ENCODE measurements around the gene MED10. TPM values are rescaled to one million over a fixed set of nuclear protein-coding genes. Genes with fewer than 3 reads are reported as not detected.

MED10 gene
- total RNA-seq, 1 experiment from 2014 or later, result 94.0 TPM

GRCh38 chr5:6348476-6349000, 29.8 kb downstream of the MED10 start:
- ChIA-PET POLR2A (ENCODE audit: unreplicated experiment) (no interaction called here), CTCF (no interaction called here)
- no peaks in the 10 kb centered on the region for H4K20me1 ChIP-seq (ENCODE audit: low read length)
- no peak for ATAC-seq
- 0 out of 2 replicates have a peak, but pooled peaks cover 3% of the 10 kb centered on the region for H3K4me1 ChIP-seq (ENCODE audit: insufficient read depth, low read length)
- H2AFZ ChIP-seq (ENCODE audit: low read length), result no peak overlapping the region
- no peak for DNase-seq
- BruUV-seq (replicated peaks), result no TSS peak
- H3K79me2 ChIP-seq (ENCODE audit: low read length), result no peaks in the 10 kb centered on the region
- H3K36me3 ChIP-seq (ENCODE audit: low read depth, low read length), result no peaks in the 10 kb centered on the region
- no peak overlapping the region for H3K4me3 ChIP-seq (ENCODE audit: low read length)
- no peak for TF ChIP-seq EZH2 (IDR thresholded peaks at IDR 0.05; ENCODE audit: low read length, unreplicated experiment)
- H3K9ac ChIP-seq (ENCODE audit: low read length), result no peak overlapping the region
- no peaks in the 10 kb centered on the region for H3K27me3 ChIP-seq (ENCODE audit: low read length)
- H3F3A ChIP-seq (ENCODE audit: low read length, unreplicated experiment), result no peaks in the 10 kb centered on the region
- no peaks in the 10 kb centered on the region for H3K9me2 ChIP-seq (replicated peaks; ENCODE audit: low read length)
- H3K27ac ChIP-seq (ENCODE audit: low read length), result no peak overlapping the region
- H3K9me3 ChIP-seq (ENCODE audit: low read length), result no peaks in the 10 kb centered on the region
- intact Hi-C loops (cut with micrococcal nuclease), result no loop called here
- no peak overlapping the region for H3K4me2 ChIP-seq (ENCODE audit: low read length)

DNA sequence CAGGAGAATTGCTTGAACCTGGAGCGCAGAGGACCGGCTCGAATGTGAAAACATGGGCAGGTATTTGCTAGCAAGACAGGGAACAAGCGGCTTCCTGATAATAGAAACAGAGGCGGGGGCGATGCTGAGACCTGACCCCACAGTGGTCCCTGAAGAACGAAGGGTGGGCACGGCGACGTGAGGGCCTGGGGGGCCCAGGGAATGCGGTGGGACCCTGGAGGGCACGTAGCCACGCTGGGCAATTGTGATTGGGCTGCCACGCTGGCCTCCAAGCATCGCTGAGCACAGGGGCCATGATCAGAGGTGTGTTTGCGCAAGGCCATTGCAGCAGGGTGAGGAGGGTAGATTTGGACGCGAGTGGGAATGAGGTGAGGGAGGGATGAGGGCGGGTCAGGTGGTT, 30.7 kb downstream of the MED10 start:
- H3K36me3 ChIP-seq (ENCODE audit: low read depth, low read length), result no peaks in the 10 kb centered on the region
- no peak overlapping the region for H3K4me2 ChIP-seq (ENCODE audit: low read length)
- no peak overlapping the region for H2AFZ ChIP-seq (ENCODE audit: low read length)
- no peaks in the 10 kb centered on the region for H3F3A ChIP-seq (ENCODE audit: low read length, unreplicated experiment)
- no peak overlapping the region for H3K4me3 ChIP-seq (ENCODE audit: low read length)
- ChIA-PET POLR2A (ENCODE audit: unreplicated experiment) (no interaction called here), CTCF (no interaction called here)
- H3K9ac ChIP-seq (ENCODE audit: low read length), result no peak overlapping the region
- no peaks in the 10 kb centered on the region for H4K20me1 ChIP-seq (ENCODE audit: low read length)
- no peak for TF ChIP-seq EZH2phosphoT487 (IDR thresholded peaks at IDR 0.05; ENCODE audit: borderline replicate concordance, low read length)
- no peak for TF ChIP-seq EZH2 (IDR thresholded peaks at IDR 0.05; ENCODE audit: low read length, unreplicated experiment)
- TF ChIP-seq CTCF (conservative IDR thresholded peaks at IDR 0.05; ENCODE audit: low read depth, low read length), result no peak
- no peak overlapping the region for H3K27ac ChIP-seq (ENCODE audit: low read length)
- no TSS peak for BruUV-seq (replicated peaks)
- H3K4me1 ChIP-seq (ENCODE audit: insufficient read depth, low read length), result 0 out of 2 replicates have a peak, but pooled peaks cover 3% of the 10 kb centered on the region
- H3K9me3 ChIP-seq (ENCODE audit: low read length), result no peaks in the 10 kb centered on the region
- H3K9me2 ChIP-seq (replicated peaks; ENCODE audit: low read length), result no peaks in the 10 kb centered on the region
- ATAC-seq, result no peak
- DNase-seq, result no peak
- intact Hi-C loops (cut with micrococcal nuclease), result no loop called here
- no peaks in the 10 kb centered on the region for H3K79me2 ChIP-seq (ENCODE audit: low read length)
- H3K27me3 ChIP-seq (ENCODE audit: low read length), result no peaks in the 10 kb centered on the region

GRCh38 chr5:6347165-6347564, 31.2 kb downstream of the MED10 start:
- TF ChIP-seq EZH2phosphoT487 (IDR thresholded peaks at IDR 0.05; ENCODE audit: borderline replicate concordance, low read length), result no peak
- TF ChIP-seq EZH2 (IDR thresholded peaks at IDR 0.05; ENCODE audit: low read length, unreplicated experiment), result no peak
- no peak for TF ChIP-seq CTCF (conservative IDR thresholded peaks at IDR 0.05; ENCODE audit: low read depth, low read length)
- no TSS peak for BruUV-seq (replicated peaks)
- H3K9me3 ChIP-seq (ENCODE audit: low read length), result no peaks in the 10 kb centered on the region
- no peak overlapping the region for H3K9ac ChIP-seq (ENCODE audit: low read length)
- DNase-seq, result no peak
- no peaks in the 10 kb centered on the region for H3K27me3 ChIP-seq (ENCODE audit: low read length)
- CTCF ChIA-PET, result no interaction called here
- no peak overlapping the region for H3K4me3 ChIP-seq (ENCODE audit: low read length)
- no peaks in the 10 kb centered on the region for H3K36me3 ChIP-seq (ENCODE audit: low read depth, low read length)
- H3F3A ChIP-seq (ENCODE audit: low read length, unreplicated experiment), result no peaks in the 10 kb centered on the region
- no peak overlapping the region for H3K27ac ChIP-seq (ENCODE audit: low read length)
- no peak overlapping the region for H3K4me2 ChIP-seq (ENCODE audit: low read length)
- 0 out of 2 replicates have a peak, but pooled peaks cover 3% of the 10 kb centered on the region for H3K4me1 ChIP-seq (ENCODE audit: insufficient read depth, low read length)
- H3K9me2 ChIP-seq (replicated peaks; ENCODE audit: low read length), result no peaks in the 10 kb centered on the region
- ATAC-seq, result no peak
- no peaks in the 10 kb centered on the region for H3K79me2 ChIP-seq (ENCODE audit: low read length)
- POLR2A ChIA-PET (ENCODE audit: unreplicated experiment), result no interaction called here
- intact Hi-C loops (cut with micrococcal nuclease), result no loop called here
- H4K20me1 ChIP-seq (ENCODE audit: low read length), result no peaks in the 10 kb centered on the region
- H2AFZ ChIP-seq (ENCODE audit: low read length), result no peak overlapping the region
